ENCODE results near the gene RDH5.

RDH5 gene

DNA sequence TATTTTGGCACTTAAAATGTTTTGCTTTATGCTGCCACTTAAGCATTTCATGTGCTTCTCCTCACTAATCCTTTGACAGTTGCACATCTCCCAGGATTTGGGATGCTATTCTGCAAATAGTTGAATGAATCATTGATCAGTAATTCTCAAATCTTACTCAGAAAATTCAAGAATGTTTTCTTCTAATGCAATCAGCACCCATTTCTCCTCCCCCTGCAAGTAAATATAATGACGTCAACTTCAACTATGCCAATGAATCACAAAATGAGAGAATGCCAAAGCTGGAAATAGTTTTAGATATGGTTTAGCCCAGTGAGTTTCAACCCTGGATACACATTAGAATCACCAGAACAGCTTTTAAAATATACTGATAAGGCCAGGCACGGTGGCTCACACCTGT lies 6.5 kb upstream of the RDH5 start:
- DNase-seq = no peak

DNA sequence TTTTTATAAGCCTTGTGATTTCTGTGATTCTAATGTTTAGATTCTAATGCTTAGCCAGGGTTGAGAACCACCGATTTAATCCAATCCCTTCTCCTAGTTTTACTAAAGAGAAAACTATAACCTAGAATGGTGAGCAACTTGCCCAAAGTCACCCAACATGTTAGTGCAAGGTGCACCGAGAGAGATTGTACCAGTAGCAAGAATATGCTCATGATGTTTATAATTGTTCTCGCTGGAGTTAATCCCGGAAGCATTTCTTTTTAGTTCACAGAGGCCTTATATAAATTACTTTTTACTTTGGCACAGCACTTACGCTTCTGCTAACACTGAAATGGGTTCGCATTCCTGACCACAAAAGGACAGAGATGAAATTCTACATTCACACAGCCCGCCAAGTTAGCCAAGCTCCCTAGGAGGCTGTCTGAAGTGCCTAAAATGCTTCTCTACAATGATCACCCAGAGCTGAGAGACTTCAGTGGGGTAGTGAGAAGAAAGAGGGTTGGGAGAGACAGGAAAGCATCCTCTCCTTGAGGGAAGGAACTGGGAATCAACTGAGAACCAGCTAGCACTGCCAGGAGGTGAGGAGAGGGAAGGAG lies 4.9 kb upstream of the RDH5 start:
- DNase-seq = no peak

DNA sequence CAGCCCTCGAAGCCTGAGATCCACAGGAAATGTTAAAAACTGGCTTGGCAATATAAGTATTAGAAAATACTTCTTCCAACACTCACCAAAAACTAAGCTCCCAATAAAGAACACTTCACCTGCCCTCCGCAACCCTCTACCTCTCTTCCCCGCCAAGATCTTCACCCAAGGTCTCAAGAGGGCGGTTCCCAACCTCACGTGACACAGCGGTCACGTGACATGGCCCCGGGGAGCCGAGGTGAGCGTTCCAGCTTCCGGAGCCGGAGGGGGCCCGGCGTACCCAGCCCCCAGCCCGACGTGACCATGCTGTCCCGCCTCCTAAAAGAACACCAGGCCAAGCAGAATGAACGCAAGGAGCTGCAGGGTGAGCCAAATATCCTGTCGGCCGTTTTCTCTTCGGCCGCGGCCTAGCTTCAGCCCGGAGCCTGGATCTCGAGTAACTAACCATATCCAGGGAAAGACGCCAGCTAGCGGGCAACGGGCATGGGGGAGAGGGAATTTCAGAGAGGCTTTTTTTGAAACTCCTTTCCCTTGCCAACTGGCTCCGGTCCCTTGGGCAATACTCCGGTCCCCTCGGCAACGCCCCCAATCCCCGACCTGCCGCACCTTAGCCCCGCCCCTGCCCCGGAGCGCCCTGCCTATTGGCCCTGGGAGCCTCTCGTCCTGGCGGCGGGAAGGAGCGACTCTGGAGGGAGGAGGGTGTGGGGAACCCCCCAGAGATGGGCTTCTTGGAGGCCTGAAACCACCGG lies 4.2 kb upstream of the RDH5 start, which contains the start of gene BLOC1S1:
TSS of gene BLOC1S1 (plus strand) at position 214 of the 749 bp plus-strand sequence. CDS start at position 220, 6 bp downstream.
- DNase-seq = peak; percentile 89

DNA sequence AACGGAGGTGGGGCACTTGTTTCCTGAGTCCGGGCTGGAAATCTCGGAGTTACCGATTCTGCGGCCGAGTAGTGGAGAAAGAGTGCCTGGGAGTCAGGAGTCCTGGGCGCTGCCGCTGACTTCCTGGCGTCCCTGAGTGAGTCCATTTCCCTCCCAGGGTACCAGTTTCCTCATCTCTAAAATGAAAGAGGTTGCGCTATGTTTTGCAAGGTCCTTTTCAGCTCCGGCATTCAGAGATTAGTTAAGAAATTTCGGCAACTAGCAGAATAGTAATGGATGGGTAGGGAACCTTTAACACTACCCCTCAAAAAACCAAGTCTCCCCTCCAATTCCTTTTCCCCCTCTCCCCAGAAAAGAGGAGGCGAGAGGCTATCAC lies 3.6 kb upstream of the RDH5 start:
- no peak for DNase-seq

DNA sequence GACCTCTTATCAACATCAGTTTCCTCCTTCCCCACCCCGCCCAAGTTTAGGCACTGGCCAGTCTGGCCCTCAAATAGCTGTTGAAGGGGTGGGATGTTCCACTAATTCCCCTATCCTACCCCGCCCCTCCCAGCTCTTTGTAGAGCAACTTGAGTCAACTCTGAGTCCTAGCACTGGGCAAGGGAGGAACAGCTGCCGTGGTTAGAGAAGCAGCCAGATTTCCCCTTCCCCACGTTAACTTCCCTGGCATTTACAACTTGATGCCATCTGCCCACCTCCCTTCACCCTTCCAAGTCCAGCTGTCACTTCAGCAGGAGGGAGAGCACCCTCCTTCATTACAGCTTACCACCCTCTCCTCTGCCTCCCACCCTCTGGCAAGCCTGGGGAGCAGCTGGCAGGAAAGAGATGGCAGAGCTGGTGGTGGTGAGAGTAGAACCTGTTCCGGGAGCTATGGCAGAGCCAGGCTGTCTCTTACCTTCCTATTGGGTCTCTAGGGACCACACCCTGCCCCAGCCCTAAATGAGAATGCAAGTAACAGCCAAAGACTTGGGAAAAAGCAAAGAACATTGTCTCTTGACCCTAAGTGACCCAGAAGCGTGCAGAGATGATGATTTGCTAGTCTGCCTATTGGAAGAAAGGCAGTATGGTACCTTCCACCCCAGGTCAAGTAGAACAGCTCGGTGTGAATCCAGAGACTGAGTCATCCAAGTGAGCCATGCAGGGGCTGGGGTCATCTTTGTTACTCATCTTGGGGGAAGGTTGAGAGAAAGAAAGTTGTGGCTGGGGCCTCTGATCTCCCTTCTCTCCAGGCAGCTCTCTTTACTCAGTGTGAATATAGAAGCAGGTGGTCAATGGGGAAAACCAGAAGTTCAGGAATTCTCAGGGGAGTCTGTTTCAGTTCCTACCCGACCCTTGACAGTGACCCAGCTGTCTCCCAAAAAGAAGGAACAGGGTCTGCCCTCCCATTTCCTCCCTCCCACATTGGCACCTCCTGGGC lies 2.9 kb upstream of the RDH5 start:
- DNase-seq = no peak

DNA sequence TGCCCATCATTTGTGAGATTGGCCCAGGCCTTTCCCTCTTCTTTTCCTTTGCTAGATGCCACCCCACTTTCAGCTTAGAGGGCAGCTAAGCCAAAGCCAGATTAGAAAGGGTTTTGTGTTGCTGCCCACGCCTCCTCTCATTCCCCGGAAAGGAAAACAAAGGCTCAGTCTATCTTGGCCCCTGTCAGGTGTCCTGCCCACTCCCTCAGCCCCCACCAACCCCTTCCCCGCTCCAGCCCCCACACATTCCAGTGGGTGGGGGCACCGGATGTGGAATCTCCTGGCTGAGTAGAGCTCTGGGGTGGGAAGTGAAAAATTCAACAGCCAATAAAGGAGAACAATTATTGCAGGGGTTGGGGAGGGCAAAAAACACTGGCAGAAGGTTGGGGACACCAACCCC lies 2.2 kb upstream of the RDH5 start:
- DNase-seq = no peak

DNA sequence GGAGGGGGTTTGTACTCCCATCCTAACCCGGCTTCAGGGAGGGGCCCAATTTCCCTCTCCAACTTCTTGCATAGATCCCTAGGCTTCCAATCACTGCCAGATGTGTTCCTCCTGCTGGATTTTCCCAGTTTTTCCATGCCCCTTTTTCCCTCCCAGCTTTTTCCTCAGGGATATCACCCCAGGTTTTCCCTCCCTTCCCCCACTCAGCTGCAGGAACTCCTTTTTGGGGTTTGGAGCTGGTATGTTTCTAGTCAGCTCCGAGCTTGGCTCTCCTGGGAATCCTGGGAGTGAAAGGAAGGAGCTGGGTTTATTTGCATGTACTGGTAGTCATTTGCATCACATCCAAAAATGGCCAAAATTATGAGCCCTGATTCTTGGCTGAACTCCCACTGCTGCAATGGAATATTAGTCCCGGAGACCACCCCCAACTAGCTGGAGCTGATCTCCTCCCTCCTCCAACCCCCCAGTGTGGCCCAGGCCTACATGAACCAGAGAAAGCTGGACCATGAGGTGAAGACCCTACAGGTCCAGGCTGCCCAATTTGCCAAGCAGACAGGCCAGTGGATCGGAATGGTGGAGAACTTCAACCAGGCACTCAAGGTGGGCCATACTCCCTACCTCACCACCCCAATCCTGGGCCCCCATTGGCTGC lies 1.4 kb upstream of the RDH5 start:
- DNase-seq = no peak

DNA sequence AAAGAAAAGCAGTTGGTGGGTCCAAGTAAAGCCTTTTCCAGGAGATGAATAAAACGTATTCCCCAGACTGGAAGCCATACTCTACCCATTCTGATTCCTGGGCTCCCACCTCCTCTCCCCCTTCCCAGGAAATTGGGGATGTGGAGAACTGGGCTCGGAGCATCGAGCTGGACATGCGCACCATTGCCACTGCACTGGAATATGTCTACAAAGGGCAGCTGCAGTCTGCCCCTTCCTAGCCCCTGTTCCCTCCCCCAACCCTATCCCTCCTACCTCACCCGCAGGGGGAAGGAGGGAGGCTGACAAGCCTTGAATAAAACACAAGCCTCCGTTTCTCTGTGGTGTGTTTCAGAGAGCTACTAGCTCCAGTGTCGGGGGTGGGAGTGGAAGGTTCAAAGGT lies 822 bp upstream of the RDH5 start:
- no peak for DNase-seq

DNA sequence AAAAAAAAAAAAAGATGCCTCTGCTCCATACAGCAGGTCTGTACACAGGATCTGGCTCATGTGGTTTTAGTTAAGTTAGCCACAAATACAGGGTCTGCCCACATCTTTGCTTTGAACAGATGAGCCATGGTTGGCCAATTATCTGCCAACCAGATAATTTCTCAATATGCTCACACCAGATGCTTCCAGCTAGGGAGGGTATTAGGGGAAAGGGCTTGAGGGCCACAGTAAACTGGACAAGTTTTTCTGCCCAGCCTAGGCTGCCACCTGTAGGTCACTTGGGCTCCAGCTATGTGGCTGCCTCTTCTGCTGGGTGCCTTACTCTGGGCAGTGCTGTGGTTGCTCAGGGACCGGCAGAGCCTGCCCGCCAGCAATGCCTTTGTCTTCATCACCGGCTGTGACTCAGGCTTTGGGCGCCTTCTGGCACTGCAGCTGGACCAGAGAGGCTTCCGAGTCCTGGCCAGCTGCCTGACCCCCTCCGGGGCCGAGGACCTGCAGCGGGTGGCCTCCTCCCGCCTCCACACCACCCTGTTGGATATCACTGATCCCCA lies 776 bp downstream of the RDH5 start:
- DNase-seq = no peak

DNA sequence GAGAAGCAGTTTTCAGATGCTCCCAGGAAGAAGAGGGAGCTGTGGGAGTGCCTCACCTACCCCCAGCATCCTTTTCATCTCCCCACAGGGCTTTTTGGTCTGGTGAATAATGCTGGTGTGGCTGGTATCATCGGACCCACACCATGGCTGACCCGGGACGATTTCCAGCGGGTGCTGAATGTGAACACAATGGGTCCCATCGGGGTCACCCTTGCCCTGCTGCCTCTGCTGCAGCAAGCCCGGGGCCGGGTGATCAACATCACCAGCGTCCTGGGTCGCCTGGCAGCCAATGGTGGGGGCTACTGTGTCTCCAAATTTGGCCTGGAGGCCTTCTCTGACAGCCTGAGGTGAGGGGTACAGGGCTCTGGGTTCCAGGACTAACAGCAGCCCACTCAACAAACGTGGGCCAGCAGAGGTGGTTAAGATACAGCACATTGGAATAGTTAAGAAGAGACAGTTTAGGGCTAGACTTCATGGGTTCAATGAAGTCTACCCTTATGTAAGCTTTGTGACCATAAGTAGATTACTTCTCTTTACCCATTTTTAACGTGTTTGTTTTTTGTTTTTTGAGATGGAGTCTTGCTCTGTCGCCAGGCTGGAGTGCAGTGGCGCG lies 1.5 kb downstream of the RDH5 start:
- DNase-seq = no peak

DNA sequence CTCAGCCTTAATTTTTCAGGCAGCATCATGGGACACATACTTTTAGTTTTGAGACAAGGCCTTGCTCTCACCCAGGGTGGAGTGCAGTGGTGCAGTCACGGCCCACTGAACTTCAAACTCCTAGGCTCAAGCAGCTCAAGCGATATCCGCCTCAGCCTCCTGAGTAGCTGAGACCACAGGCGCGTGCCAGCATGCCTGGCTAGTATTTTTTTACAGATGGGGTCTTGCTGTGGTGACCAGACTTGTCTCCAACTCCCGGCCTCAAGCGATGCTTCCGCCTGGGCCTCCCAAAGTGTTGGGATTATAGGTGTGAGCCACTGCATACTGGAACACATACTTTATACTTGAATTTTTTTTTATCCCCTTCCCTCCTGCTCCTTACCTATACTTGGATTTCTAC lies 2.8 kb downstream of the RDH5 start:
- no peak for DNase-seq

DNA sequence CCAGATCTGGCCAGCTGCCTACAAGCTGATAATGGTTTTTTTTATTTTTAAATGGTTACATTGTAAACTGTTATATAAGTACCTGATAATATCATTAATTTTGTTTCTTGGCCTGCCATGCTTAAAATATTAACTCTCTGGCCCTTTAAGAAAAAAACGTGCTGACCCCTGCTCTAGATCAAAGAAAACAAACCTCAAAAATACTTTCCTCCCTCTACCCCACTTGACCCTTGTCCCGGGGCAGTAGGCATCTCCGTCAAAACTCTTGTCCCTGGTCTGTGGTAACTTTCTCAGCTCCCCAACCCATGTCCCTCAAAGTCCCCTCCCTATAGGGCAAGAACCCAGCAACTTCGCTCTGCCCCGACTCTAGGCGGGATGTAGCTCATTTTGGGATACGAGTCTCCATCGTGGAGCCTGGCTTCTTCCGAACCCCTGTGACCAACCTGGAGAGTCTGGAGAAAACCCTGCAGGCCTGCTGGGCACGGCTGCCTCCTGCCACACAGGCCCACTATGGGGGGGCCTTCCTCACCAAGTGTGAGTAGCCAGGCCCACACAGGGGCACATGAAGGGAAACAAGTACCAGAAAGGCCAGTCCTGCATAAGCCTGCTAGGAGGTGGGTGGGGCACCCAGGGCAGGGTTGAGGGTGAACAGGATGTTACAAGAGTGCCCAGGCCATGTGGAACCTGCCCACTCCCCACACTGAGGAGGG lies 3.5 kb downstream of the RDH5 start:
- no peak for DNase-seq

DNA sequence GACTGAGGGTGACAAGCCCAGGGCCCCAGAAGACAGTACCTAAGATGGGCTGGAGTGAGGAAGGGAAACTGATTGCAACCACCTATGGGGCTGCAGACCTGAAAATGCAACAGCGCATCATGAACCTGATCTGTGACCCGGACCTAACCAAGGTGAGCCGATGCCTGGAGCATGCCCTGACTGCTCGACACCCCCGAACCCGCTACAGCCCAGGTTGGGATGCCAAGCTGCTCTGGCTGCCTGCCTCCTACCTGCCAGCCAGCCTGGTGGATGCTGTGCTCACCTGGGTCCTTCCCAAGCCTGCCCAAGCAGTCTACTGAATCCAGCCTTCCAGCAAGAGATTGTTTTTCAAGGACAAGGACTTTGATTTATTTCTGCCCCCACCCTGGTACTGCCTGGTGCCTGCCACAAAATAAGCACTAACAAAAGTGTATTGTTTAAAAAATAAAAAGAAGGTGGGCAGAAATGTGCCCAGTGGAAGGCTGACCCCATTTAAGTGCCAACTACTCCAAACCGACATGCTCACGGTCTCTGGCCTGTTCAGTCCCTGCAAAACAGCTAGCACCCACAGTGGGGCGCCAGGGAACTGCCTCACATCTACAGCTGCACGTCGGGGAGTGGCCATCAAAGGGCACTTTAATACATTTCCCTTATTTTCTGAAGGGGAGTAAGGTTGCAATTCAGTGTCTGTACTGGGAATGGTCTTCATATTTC lies 4.2 kb downstream of the RDH5 start:
- DNase-seq = no peak

DNA sequence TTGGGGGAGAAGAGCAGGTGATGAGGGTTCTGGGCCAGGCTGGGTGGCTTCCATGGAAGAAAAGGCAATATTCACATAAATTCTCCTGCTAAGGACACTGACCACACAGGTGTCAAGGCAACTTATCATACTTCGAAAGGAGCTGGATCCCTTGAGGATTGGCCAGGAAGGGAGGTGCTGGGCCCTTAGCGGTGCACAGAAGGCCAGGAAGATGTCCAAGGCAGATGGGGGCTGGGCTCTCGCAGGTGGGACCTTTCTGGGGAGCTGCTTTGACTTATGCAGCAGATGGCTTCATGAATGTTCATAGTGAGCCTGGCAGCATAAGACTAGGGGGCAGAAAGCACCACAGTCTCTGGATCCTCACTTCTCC lies 4.7 kb downstream of the RDH5 start:
- DNase-seq = no peak

DNA sequence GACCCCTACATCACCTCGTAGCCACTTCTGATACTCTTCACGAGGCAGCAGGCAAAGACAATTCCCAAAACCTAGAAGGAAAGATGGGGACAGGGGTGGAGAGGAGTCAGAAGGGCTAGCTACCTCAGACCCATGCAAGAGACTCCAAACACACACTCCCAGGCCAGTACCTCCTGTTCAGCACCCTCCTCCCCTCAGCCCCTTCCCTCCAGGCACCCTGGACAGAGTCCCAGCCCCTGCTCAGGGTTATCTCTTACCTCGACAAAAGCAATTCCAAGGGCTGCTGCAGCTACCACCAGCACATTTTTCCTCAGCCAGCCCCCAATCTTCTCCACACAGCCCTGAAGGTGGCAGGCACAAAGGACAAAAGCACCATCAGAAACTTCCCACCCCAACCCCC lies 5.4 kb downstream of the RDH5 start:
- no peak for DNase-seq

DNA sequence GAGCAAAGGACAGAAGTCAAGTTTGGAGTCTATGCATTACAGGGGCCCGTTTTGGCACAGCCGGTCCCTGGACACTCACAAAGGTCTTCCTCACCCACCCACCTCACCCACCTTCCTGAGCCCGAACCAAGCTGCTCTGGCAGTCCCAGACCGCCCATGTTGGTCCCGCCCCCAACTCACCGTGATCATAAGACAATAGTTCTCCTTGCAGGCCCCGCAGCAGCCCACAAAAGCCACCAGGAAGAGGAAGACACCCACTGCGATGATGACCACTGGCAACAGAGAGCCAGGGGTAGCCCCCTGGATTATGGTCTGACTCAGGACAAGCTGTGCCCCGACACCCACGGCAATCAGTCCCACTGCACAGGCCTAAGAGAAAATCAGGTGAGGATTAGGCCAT lies 6.8 kb downstream of the RDH5 start:
- DNase-seq = no peak

DNA sequence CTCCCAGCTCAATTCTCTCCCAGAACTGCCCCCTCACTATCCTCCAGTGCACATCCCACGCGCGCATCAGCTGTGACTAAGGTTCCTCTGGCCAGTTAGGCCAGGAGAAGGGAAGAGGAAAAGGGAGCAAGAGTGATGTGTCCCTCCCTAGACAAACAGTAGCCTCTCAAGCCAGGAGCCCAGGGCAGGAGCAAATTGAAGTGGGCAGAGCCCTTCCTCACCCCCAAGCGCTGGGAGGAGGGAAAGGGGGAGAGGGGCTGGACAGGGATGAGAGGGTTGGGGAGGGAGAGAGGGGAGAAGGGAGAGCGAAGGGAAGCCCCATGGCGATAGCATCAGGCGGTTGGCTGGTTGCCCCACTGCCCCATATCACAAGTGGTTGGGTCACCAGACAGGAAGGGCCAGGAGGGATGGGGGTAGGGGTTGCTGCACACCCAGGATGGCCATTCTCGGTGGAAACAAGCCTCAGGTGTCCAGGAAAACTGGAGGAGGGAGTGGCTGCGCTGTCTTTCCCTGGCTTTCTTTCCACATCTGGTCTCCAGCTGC lies 7.5 kb downstream of the RDH5 start:
- DNase-seq = no peak

DNA sequence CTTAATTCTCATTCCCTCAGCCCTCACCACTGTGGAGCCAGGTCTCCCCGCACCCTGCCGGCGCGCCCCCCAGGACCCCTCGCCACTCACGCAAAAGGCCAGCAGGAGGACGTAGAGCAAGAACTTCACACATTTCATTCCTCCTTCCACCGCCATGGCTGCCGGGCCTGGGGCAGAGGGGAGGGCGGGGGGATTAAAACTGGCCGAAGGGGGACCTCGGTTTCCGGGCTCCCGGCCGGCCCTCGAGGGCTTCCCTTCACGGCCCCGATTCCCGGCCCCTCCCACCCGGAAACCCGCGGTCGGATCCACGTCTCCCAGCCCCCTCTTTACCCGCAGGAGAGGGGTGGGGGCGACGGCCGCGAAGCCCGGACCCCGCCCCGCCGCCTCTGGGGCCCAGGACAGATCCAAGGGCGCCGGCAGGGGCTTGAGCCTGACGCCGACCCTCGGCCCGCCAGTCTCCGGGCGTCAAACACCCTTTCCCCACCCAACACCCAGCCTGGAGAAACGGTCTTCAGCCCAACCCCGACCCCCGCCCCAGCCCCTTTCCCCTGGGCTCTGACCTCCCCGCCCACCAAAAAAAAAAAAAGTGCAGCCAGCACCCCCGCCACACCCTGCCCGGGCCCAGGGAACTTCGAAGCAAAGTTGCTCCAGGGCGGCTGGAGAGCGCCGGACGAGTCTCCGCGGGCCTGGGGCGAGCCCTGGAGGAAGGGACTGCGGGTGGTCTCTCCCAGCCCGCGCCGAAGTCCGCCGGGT lies 8.2 kb downstream of the RDH5 start:
- DNase-seq = no peak

DNA sequence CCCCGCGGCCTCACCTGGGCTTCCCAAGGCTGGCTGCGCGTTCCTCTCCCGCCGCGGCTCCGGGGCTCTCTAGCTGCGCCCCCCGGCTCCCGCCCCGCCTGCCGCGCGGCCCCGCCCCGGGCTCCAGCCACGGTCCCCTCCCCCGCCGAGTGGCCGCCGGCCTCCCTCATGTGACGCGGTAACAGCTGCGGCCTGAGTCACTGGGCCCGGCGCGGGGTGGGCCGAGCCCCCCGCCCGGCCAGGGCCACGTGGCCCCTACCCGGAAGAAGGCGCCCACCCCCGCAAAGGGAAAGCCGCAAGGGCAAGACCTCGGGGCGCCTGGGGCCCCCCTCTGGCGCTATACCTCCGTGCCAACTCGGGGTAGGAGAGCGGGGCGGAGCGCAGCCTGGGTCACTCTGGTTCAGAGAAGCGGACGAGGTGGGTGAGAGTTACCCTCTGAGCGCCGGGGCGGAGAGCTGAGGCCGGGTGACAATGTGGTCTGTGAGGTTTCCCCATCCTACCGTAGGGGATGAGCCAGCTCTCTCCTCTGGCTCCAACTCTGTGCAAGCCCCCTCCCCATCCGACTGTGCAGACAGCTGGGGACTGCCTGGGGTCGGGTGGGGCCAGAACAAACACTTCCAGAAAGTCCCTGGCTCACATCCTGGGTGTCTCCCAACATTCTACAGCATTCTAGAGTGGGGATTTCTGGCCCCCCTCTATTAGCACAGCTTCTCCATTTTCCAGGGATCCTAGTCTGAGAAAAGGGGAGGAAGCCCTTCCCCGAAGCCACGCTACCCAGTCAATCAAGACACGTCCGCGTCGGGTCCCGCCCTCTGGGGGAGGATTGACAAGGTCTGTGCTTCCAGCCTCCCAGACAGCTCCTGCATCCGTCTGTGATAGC lies 9.0 kb downstream of the RDH5 start, which contains the start of gene CD63:
TSS of gene CD63 (minus strand) at position 71 of the 880 bp plus-strand sequence. CDS start 668 bp downstream, outside the sequence.
- DNase-seq = peak; percentile 63
